Central memory CD8-positive, alpha-beta T cell (primary cell): ENCODE data around the gene KDR.

Source experiments
- ATAC-seq: fragments of 150-1000 bp; cut with Tn5 transposase; replicated peaks from 2 replicates; pipeline ENCODE4 v1.10.0; 2022; ENCODE audit warnings: mild to moderate bottlenecking, moderate FRiP score, moderate number of reproducible peaks; ENCODE audit not compliant: poor library complexity, severe bottlenecking; ENCODE audit errors: extremely low read depth
- DNase-seq, 2 donors: peaks; one replicate each; pipeline ENCODE4 v3.0.0; 2021; ENCODE audit warnings: low spot score in 2 of 2
- H3K27ac Mint-ChIP-seq: one replicate; pipeline ENCODE4 v1.8.0; 2022; ENCODE audit warnings: low read depth, mild to moderate bottlenecking, moderate library complexity, mixed read lengths
- H3K27me3 Mint-ChIP-seq: one replicate; pipeline ENCODE4 v1.8.0; 2022; ENCODE audit warnings: mixed read lengths
- H3K36me3 Mint-ChIP-seq: one replicate; pipeline ENCODE4 v1.8.0; 2022; ENCODE audit warnings: mild to moderate bottlenecking, moderate library complexity, mixed read lengths; ENCODE audit not compliant: insufficient read depth
- H3K4me1 Mint-ChIP-seq: one replicate; pipeline ENCODE4 v1.8.0; 2022; ENCODE audit warnings: mixed read lengths
- H3K4me3 Mint-ChIP-seq: one replicate; pipeline ENCODE4 v1.8.0; 2022; ENCODE audit warnings: mild to moderate bottlenecking, moderate library complexity, mixed read lengths
- H3K9me3 Mint-ChIP-seq: one replicate; pipeline ENCODE4 v1.8.0; 2022; ENCODE audit warnings: mixed read lengths

KDR gene

GRCh38 chr4:55117511-55117910 lies 7.9 kb downstream of the KDR start:
- Mint-ChIP-seq H3K9me3 (no peaks in the 10 kb centered on the region), H3K4me3 (no peak overlapping the region), H3K27ac (no peak overlapping the region), H3K27me3 (no peaks in the 10 kb centered on the region), H3K4me1 (no peaks in the 10 kb centered on the region), H3K36me3 (no peaks in the 10 kb centered on the region)
- DNase-seq (no peak), ATAC-seq (no peak)

GRCh38 chr4:55116450-55116849 lies 8.9 kb downstream of the KDR start:
- no peak for ATAC-seq
- Mint-ChIP-seq H3K4me1 (no peaks in the 10 kb centered on the region), H3K4me3 (no peak overlapping the region)

DNA sequence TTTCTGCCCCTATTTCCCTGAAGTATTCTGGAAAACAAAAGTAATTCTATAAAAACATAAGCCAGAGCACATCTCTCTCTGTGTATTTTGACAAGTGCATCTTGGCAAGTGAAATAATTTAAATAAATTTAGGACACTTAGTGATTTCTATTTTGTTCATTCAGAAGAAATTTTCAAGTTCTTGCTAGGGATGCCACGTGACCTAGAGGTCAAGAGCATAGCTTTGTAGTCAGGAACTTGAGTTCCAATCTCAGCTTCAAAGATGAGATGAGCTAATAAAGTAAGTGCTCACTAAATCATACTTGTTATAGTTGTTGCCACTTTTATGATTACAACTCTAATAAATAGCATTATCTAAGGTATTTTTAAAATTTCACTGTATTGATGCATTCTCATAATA lies 13.8 kb downstream of the KDR start:
- no peak overlapping the region for H3K27ac Mint-ChIP-seq
- ATAC-seq, result no peak
- no peak for DNase-seq
- no peak overlapping the region for H3K4me3 Mint-ChIP-seq
- peaks cover 6% of the 10 kb centered on the region for H3K9me3 Mint-ChIP-seq
- no peaks in the 10 kb centered on the region for H3K4me1 Mint-ChIP-seq
- H3K27me3 Mint-ChIP-seq, result no peaks in the 10 kb centered on the region
- H3K36me3 Mint-ChIP-seq, result peaks cover 2% of the 10 kb centered on the region

More at GRCh38 chr4:55116450-55116849, 8.9 kb downstream of the KDR start:
- H3K36me3 Mint-ChIP-seq, result no peaks in the 10 kb centered on the region
- no peak overlapping the region for H3K27ac Mint-ChIP-seq
- DNase-seq, result no peak
- H3K27me3 Mint-ChIP-seq, result no peaks in the 10 kb centered on the region
- H3K9me3 Mint-ChIP-seq, result no peaks in the 10 kb centered on the region

DNA sequence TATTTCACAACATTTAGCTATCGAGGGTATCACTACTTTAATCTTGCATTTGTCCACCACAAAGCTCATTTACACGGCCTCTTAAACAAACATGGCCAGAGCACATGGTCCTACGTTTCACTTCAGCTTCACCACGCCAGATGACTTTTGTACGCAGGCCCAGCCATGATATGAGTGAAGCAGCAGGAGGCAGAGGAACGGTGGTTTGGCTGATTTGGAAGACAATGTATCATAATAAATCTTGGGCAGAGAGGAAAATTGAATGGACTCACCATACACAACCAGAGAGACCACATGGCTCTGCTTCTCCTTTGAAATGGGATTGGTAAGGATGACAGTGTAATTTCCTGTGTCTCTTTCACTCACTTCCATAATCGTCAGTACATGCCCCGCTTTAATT lies 15.3 kb downstream of the KDR start:
- Mint-ChIP-seq H3K4me3 (no peak overlapping the region), H3K9me3 (peaks cover 6% of the 10 kb centered on the region), H3K27me3 (no peaks in the 10 kb centered on the region), H3K36me3 (peaks cover 2% of the 10 kb centered on the region), H3K27ac (no peak overlapping the region), H3K4me1 (no peaks in the 10 kb centered on the region)
- no peak for ATAC-seq
- DNase-seq, result no peak

- ATAC-seq, result no peak
- Mint-ChIP-seq H3K36me3 (peaks cover 2% of the 10 kb centered on the region), H3K9me3 (peaks cover 6% of the 10 kb centered on the region), H3K4me1 (no peaks in the 10 kb centered on the region), H3K27ac (no peak overlapping the region), H3K4me3 (no peak overlapping the region), H3K27me3 (no peaks in the 10 kb centered on the region)
- DNase-seq, result no peak
These were observed 18.3 kb downstream of the KDR start for GRCh38 chr4:55107054-55107453.

- H3K4me1 Mint-ChIP-seq, result no peaks in the 10 kb centered on the region
- ATAC-seq (no peak), DNase-seq (no peak)
- no peaks in the 10 kb centered on the region for H3K9me3 Mint-ChIP-seq
- H3K27ac Mint-ChIP-seq, result no peak overlapping the region
- H3K36me3 Mint-ChIP-seq, result no peaks in the 10 kb centered on the region
- H3K27me3 Mint-ChIP-seq, result no peaks in the 10 kb centered on the region
- no peak overlapping the region for H3K4me3 Mint-ChIP-seq
These were observed 22.2 kb downstream of the KDR start for GRCh38 chr4:55103224-55103623.

GRCh38 chr4:55099816-55100215 lies 25.6 kb downstream of the KDR start:
- no peaks in the 10 kb centered on the region for H3K36me3 Mint-ChIP-seq

GRCh38 chr4:55098456-55099204 lies 26.8 kb downstream of the KDR start:
- ATAC-seq (no peak), DNase-seq (no peak)
- Mint-ChIP-seq H3K27me3 (no peaks in the 10 kb centered on the region), H3K4me3 (no peak overlapping the region), H3K4me1 (no peaks in the 10 kb centered on the region), H3K27ac (no peak overlapping the region), H3K36me3 (no peaks in the 10 kb centered on the region), H3K9me3 (no peaks in the 10 kb centered on the region)

More at GRCh38 chr4:55099816-55100215, 25.6 kb downstream of the KDR start:
- Mint-ChIP-seq H3K4me1 (no peaks in the 10 kb centered on the region), H3K27ac (no peak overlapping the region), H3K27me3 (no peaks in the 10 kb centered on the region), H3K4me3 (no peak overlapping the region), H3K9me3 (no peaks in the 10 kb centered on the region)
- DNase-seq (no peak), ATAC-seq (no peak)

DNA sequence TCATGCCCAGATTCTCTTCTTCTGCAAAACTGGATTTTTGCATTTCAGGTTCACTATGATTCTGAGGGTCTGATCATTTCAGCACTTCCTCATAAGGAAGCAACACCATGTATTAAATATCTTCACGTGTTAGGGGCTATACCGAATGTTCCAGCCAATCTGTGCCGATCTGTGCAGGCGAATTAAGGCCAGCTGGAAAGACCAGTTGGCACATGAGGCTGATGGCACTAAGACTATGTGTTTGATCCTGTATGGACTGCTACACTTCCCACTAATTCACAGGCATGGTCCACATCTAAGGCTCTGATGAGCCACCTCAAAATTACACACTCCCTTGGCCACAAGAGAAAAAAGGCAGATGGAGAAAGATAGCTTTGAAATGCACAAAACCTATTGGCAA lies 28.8 kb downstream of the KDR start:
- Mint-ChIP-seq H3K4me1 (no peaks in the 10 kb centered on the region), H3K36me3 (no peaks in the 10 kb centered on the region), H3K27me3 (no peaks in the 10 kb centered on the region), H3K4me3 (no peak overlapping the region), H3K27ac (no peak overlapping the region), H3K9me3 (no peaks in the 10 kb centered on the region)
- ATAC-seq, result no peak
- DNase-seq, result no peak

DNA sequence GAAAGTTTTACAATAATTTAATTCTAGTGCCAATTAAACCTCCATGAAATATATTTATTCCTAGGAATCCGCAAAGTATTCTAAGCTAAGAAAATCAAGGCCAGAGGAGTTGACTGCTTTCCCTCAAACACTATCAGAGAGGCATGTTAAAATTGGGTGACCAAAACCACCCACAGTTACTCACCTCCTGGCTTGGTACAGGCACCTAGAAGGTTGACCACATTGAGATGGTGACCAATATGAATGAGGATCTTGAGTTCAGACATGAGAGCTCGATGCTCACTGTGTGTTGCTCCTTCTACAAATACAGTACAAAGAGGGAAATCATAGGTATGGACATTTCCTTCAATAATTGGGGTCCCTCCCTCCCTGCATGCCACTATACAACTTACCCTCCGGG lies 29.4 kb downstream of the KDR start:
- DNase-seq (no peak), ATAC-seq (no peak)
- no peaks in the 10 kb centered on the region for H3K27me3 Mint-ChIP-seq
- no peaks in the 10 kb centered on the region for H3K36me3 Mint-ChIP-seq
- H3K9me3 Mint-ChIP-seq, result no peaks in the 10 kb centered on the region
- no peaks in the 10 kb centered on the region for H3K4me1 Mint-ChIP-seq
- no peak overlapping the region for H3K4me3 Mint-ChIP-seq
- H3K27ac Mint-ChIP-seq, result no peak overlapping the region

- no peaks in the 10 kb centered on the region for H3K27me3 Mint-ChIP-seq
- no peak overlapping the region for H3K27ac Mint-ChIP-seq
- no peaks in the 10 kb centered on the region for H3K9me3 Mint-ChIP-seq
- no peaks in the 10 kb centered on the region for H3K4me1 Mint-ChIP-seq
- H3K36me3 Mint-ChIP-seq, result peaks cover 2% of the 10 kb centered on the region
- ATAC-seq, result no peak
- no peak for DNase-seq
- no peak overlapping the region for H3K4me3 Mint-ChIP-seq
These were observed 32.9 kb downstream of the KDR start for GRCh38 chr4:55092504-55092903.

- no peak overlapping the region for H3K4me3 Mint-ChIP-seq
These were observed 35.5 kb downstream of the KDR start for GRCh38 chr4:55089916-55090315.

DNA sequence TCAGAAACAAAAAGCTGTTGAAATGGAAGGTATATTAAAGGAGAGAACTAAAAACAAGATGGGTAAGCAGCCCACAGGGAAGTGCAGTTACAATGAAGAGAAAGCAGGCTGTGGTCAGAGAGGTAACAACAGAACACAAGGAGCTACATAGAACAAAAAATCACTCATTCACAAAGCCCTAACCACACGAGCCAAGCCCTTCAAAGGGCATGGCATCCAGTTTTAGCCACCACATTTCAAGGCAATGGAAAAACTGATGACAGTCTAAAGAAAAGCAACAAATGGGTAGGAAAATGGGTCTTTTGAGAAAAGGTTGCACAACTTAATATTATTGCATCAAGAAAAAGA lies 37.5 kb downstream of the KDR start:
- H3K4me3 Mint-ChIP-seq, result no peak overlapping the region
- ATAC-seq, result no peak
- H3K9me3 Mint-ChIP-seq, result no peaks in the 10 kb centered on the region
- no peak overlapping the region for H3K27ac Mint-ChIP-seq
- no peak for DNase-seq
- no peaks in the 10 kb centered on the region for H3K4me1 Mint-ChIP-seq
- H3K36me3 Mint-ChIP-seq, result peaks cover 2% of the 10 kb centered on the region
- H3K27me3 Mint-ChIP-seq, result no peaks in the 10 kb centered on the region

More at GRCh38 chr4:55089916-55090315, 35.5 kb downstream of the KDR start:
- H3K27me3 Mint-ChIP-seq, result no peaks in the 10 kb centered on the region
- H3K36me3 Mint-ChIP-seq, result peaks cover 2% of the 10 kb centered on the region
- no peak overlapping the region for H3K27ac Mint-ChIP-seq
- no peak for ATAC-seq
- H3K4me1 Mint-ChIP-seq, result no peaks in the 10 kb centered on the region
- no peak for DNase-seq
- H3K9me3 Mint-ChIP-seq, result no peaks in the 10 kb centered on the region
